M059J (cell line): ENCODE data around the gene SLCO4C1. TPM values are rescaled to one million over a fixed set of nuclear protein-coding genes. Genes with fewer than 3 reads are reported as not detected.
A peak's percentile ranks its signal among the peaks of the same experiment; 100 is the strongest.

ENCODE experiments used
- DNase-seq: peaks from one replicate; pipeline ENCODE4 v3.0.0-alpha.2; 2012; ENCODE audit warnings: low read depth
- total RNA-seq: library from RNA; depleted of rRNA; stranded (reverse); fragments of >200 nt; shearing (Covaris generic); gene quantifications from 2 replicates; pipeline ENCODE4 v1.2.3, GENCODE V29; 2014; rRNA removed

Gene SLCO4C1
- total RNA-seq, 1 experiment from 2014 or later, result 0.10 TPM

DNA sequence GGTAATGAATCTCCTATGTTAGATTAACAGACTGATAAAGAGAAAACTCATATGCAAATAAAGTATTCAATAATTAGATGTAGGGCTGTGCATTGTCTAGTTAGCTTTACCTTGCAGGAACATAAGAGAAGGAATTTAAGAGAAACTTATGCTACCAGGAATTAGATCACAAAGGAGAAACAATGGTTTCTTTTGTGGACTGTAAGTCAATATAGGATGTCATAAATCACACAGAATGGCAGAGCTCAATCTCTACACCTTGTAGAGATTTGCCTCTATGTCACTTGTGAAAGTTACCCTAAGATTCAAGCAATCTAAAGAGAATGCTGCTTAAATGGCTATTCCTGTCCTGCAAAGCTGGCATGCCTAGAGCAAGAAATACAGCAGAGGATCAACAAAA, 26.0 kb downstream of the SLCO4C1 start:
- no peak for DNase-seq

DNA sequence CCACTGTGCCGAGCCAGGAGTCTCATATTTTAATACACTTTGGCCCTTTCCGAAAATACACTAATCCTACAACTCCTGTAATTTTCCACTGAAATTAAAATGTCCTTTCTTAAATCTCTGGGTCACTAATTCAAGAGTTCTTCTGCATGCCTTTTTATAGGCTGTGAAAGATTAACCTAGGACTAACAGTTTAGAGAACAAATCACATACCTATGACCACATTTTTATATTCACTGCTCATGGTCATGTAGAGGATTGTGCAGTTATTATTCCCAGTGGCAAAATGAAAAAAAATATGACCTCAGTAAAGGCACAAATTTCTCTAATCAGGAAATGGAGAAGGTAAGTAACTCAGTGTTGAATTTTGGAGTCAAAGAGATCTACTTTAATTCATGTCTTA, 33.4 kb downstream of the SLCO4C1 start:
- no peak for DNase-seq

DNA sequence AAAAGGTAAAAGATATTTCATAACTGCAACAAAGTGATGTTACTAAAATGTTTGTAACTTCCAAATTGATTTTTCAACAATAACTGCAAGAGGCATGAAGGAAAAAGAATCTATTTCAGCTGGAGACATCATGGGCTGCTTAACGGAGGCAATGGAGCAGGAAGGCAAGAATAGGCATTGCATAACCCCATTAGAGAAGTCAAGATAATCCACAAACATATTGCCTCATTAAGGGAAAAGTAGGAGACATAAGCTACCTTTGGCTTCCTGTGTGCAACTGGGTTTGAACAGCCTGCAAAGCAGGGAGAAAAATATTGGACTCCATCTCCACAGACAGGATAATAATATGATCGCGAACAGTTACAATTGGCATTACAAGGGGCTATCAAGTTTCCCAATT, 46.7 kb downstream of the SLCO4C1 start:
- DNase-seq, result no peak

DNA sequence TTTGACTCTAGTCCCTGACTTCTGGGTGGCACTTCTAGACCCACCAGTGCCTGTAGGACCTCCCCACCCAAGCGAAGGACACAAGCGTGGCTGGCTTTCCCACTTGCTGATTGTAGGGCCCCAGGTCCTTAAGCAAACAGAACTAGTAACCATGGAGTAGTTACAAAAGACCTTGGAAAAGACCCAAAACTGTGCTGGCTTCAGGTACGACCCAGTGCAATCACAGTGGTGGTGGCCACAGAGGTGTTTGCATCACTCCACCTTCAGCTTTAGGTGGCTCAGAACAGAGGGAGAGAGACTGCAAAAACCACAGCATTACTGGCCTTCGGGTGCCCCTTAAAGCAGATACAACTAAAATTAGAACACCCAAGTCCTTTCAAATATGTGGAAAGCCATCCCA, 52.9 kb downstream of the SLCO4C1 start:
- DNase-seq, result no peak

DNA sequence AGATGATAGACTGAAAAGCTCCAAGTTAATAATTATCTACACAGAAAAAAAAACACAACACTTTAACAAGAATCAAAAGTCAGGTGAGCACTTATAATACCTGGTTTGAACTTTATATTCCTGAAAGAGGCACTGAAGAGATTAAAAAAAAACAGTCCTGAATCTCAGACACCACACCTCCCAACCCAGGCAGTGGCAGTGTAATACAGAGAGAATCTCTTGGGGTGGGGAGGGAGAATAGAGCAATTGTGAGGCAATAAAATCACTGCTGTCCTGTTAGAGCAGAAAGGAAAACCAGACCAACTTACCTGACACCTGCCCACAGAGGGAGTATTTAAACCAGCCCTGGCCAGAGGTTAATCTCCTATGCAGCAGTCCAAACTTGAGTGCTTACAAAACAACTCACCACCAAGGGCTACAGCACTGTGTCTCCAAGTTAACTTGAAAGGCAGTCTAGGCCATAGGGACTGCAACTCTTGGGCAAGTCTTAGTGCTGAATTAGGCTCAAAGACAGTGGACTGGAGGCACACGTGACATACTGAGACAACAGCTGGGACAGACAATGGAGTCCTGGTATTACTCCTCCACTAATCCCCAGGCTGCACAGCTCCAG, 54.2 kb downstream of the SLCO4C1 start:
- DNase-seq, result no peak

DNA sequence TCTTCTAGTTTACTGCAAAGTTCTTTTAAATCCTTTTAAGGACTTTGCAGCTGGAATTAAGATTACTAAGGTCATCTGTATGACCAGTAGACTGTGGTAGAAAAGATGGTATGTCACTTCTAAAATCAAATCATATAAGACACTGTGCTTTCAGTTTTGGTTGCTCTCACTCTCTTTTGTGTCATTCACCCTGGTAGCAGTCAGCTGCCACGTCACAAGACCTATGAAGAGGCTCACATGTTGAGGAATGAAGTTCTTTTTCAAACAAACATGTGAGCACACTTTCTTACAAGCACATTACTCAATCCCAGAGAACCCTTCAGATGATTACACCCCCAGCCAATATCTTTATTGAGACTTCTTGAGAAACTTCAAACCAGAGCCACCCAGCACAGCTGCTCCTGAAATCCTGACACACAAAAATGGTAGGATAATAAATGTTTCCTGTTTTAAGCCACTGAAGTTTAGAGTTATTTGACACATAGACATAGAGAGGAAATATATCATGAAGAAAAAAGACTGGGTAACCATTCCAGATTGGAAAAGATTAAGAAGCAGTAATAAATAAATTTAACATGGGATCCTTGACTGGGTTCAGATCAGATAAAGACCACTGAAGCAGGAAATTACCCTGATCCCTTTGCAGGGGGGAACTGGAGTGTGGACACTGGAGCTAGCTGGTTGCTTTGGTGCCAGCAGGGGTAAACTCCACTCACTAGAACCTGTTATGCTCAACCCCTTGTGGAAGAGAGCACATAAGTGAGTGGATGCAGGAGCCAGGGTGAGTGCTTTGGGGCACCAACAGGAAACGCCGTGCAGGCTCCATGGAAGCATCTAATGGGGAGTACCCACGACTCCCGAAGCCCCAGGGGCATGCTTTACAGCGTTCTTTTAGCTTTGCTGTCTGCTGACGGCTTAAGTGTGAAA, 64.1 kb downstream of the SLCO4C1 start:
- DNase-seq, result no peak

DNA sequence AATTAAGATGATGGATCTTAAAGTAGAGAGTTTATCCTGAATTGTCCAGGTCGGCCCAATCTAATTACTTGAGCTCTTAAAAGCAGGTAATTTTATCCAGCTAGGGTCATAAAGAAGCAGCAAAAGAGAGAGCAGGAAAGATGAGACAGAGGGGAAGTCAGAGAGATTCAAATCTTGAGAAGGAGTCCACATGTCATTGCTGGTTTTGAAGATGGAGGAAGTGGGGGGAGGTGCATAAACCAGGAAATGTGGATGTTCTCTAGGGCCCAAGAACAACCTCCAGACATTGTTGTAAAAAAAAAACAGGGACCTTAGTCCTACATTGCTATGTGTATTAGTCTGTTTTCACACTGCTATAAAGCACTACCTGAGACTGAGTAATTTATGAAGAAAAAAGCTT, 66.4 kb downstream of the SLCO4C1 start:
- no peak for DNase-seq

DNA sequence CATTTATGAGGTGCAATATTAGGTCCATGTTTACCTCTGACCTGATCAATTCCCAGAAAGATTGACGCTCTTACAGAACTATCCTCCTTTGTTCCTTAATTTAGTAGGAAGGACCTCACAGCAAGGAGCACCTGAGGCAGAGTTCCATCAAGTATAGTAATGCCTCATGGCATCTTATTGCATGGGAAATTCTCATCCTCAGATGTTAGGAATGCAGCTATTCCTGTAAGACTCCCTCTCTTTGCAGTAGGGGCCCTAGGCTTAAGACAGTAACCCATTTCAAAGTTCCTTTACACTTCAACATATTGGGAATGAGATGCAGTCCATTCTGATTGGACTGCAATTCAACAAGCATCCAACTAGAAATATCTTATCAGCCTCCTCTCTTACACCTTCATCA, 69.8 kb downstream of the SLCO4C1 start:
- no peak for DNase-seq

DNA sequence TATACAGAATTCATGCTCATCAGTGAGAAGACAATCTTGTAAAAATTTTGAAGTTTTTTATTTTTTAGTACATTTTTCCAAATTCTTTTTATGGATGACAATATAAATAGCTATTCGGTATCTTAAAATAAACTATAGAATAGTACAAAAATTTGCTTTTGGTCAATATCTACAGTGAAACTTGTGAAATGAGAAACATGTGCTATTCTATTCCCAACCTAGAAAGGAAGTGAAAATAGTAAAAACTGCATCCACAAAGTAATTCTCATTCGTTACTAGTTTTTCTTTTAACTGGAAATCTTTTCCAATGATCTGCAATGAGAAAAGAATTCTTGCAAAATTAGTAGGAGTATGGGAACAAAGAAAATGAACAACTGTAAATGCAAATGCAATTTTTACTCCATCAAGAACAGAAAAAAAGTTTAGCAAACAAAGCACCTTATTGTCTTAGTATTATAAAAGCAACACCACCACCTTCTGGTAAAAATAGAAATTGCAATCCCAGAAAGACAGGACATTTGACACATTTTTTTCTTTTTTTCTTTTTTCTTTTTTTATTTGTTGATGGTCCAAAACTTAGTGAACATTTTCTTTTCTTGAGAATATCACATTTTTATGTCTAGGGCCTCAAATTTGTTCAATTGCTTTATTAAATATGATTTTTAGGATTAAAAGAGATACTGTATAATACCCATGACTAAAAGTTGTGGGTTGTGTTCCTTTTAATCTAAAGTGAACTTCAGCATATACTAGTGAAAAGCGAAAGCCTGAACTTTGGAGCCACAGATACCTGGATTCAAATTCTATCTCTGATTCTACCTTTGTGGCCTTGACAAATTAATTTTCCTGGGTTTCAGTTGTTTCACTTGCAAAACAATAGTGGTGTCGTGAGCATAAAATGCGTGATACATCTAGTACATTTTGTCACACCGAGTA, 72.3 kb downstream of the SLCO4C1 start:
- peak; percentile 46 for DNase-seq

DNA sequence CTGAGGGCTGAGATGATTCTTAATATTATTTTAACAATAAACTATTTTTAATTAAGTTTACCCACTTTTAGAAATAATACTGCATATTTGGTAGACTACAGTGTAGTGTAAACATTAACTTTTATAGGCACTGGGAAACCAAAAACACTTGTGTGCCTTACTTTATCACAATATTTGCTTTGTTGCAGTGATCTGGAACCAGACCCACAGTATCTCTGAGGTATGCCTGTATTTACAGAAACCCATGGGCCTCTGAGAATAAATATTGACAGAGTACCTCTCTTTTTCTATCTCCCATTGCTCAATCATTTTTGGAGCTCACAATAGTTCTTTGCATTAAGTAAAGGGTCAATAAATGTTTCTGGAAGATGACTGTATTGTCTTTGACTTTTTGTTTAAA, 73.3 kb downstream of the SLCO4C1 start:
- DNase-seq, result no peak

DNA sequence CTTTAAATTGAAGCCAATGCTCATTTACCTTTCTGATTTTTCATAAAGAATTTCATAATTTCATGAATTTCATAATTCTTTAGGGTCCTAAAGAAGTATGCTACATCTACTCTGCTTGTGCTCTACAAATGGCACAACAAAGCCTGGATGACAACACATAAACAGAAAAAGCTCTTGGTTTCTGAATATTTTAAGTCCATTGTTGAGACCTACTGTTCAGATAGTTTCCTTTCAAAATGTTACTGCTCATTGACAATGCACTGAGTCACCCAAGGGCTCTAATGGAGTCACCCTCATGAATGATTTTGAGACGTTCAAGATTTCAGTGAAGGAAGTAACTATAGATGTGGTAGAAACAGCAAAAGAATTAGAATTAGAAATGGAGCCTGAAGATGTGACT, 74.1 kb downstream of the SLCO4C1 start:
- no peak for DNase-seq

DNA sequence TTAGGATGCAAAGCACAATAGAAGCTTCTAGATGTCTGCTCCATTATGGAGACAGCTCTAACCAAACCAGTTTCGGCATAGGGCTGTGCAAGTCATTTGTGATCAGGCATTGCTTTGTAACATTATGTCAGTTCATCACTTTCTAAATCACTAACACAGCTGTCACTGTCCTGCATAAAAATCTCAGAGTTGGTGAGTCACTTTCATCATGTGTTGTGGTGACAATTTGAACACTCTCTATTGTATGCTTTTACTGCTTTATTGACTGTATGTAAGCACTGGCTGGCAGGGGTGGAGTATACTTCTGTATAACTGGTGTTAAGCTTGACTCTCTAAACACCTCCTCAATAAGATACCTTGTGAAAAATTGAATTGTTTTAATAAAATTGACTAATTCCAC, 77.9 kb downstream of the SLCO4C1 start:
- no peak for DNase-seq

DNA sequence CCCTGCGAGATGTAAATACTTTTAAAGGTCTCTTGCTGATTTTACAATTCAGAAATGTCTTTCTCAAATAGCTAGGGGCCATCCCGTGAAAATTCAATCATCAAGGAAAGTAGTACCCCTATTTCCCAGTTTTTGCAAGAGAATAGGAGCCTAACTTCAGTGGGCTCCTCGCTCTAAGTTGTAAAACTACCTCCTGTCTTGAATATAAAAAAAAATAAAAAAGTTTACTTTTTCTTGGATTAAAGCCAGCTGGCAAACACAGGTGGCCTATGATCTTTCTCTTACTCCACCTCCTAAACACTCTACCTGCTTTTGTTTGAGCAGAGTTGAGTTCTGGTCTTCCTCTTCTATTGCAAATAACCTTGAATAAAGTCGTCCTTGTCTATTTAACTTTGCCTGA, 79.4 kb downstream of the SLCO4C1 start:
- no peak for DNase-seq

DNA sequence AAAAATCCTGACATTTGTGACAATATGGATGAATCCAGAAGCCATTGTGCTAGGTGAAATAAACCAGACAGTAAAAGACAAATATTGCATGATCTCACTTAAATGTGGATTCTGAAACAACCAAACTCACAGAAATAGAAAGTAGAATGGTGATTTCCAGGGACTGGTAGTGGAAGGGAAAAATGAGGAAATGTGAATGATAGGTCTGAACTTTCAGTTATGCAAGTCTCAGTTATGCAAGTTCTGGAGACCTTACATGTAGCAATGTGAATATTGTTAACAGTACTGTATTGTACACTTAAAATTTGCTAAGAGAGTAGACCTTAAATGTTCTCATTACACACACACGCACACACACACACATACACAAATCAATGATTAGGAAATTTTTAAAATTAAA, 84.9 kb downstream of the SLCO4C1 start:
- DNase-seq, result no peak

DNA sequence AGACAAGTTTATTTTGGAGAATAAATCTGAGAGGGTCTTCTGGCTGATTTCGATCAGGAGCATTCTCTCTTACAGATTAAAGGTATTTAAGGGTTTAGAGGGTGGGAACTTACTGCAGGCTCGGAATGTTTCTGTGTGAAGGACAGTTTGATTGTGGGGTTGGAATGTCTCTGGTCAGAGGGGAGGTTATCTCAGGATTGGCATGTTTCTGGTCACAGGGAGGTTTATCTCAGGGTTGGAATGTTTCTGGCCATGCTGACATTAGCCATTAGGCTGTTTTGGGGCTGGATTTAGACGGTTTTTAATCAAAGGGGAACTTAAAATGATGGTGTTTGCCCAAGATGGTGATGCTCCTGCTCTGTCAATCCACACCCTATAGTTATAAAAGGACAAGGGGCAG, 95.2 kb downstream of the SLCO4C1 start:
- DNase-seq, result no peak

DNA sequence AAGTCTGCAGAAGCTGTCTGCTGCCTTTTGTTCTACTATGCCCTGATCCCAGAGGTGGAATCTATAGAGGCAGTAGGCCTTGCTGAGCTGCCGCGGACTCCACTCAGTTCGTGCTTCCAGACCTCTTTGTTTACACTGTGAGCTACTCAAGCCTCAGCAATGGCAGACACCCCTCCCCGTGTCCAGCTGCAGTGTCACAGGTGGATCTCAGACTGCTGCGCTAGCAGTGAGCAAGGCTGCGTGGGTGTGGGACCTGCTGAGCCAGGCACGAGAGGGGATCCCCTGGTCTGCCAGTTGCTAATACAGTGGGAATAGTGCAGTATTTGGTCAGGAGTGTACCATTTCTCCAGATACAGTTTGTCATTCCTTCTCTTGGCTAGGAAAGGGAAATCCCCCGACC, 99.6 kb downstream of the SLCO4C1 start:
- DNase-seq, result no peak

Other genes with a start within 250 kb of the SLCO4C1 start
- gene SLCO6A1, start 202.7 kb upstream of the SLCO4C1 start, total RNA-seq, result not detected in 2 replicates